GM21723 (cell line): ENCODE measurements around the gene SLC29A1.

Source experiments
- ATAC-seq: cut with Tn5 transposase; IDR thresholded peaks from one replicate; pipeline ENCODE4 v1.9.1; 2021; ENCODE audit warnings: mild to moderate bottlenecking, moderate library complexity; ENCODE audit not compliant: unreplicated experiment

The SLC29A1 gene

DNA sequence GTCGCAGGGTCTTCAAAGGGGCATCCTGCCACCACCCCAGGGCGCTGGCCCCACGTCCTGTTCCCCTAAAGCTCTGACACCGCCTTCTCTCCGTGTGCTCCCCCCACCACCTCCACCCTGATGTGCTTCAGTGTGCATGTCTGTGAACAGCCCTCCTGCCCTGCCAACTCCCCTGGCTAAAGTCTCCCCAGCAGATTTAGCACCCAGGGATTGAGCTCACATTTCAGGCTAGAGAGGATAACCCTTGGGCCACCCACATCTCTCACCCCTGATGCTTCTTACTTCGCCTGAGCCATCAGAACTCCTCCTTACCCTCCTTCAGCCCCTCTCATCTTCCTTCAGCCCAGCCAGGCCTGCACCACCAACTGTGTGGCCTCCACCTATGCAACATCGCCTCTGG lies 54.4 kb downstream of the SLC29A1 start:
- ATAC-seq, result no peak

GRCh38 chr6:44278315-44278714 lies 54.9 kb downstream of the SLC29A1 start:
- ATAC-seq, result no peak

- no peak for ATAC-seq
Measured at GRCh38 chr6:44278774-44279697, 55.6 kb downstream of the SLC29A1 start.
